Transverse colon (tissue), 4 donors: ENCODE data around the gene CD7. TPM values are rescaled to one million over a fixed set of nuclear protein-coding genes. Genes with fewer than 3 reads are reported as not detected.

Source experiments
- DNase-seq: peaks from one replicate; pipeline ENCODE4 v3.0.0-alpha.2; 2019
- H3K27ac ChIP-seq, 4 donors: fragments of 200-600 bp; sonication (generic); 2 replicates each; pipeline ENCODE4 v1.5.1; 2016 to 2018; ENCODE audit warnings: inconsistent platforms in 4 of 4
- H3K27me3 ChIP-seq: fragments of 200-600 bp; sonication (generic); 2 replicates; pipeline ENCODE4 v1.5.1; 2017; ENCODE audit warnings: inconsistent platforms
- H3K36me3 ChIP-seq, 4 donors: fragments of 200-600 bp; sonication (generic); 2 replicates each; pipeline ENCODE4 v1.5.1; 2017 to 2019; ENCODE audit warnings: inconsistent platforms in 4 of 4
- H3K4me1 ChIP-seq, 4 donors: fragments of 200-600 bp; sonication (generic); 2 replicates each; pipeline ENCODE4 v1.5.1; 2017 to 2020; ENCODE audit warnings: inconsistent platforms in 4 of 4
- H3K4me3 ChIP-seq, 4 donors: fragments of 200-600 bp; sonication (generic); 1 replicate in 1 of 4; 2 replicates in 3 of 4; pipeline versions ENCODE4 v1.5.1 to v1.6.1; 2017 to 2019; ENCODE audit warnings: inconsistent platforms in 4 of 4
- H3K9me3 ChIP-seq, 2 donors: fragments of 200-600 bp; sonication (generic); 2 replicates each; pipeline ENCODE4 v1.5.1; 2017 to 2019; ENCODE audit warnings: inconsistent platforms in 2 of 2
- EP300 ChIP-seq: sonication (generic); formaldehyde crosslinking; IDR thresholded peaks from one replicate; pipeline ENCODE4 v1.6.1; 2017; ENCODE audit warnings: antibody characterized with exemption, low read depth
- POLR2A ChIP-seq: fragments of 450-650 bp; IDR thresholded peaks from one replicate; pipeline ENCODE4 v1.6.1; 2016; ENCODE audit warnings: antibody characterized with exemption, mild to moderate bottlenecking, moderate library complexity
- POLR2AphosphoS5 ChIP-seq, 3 donors: sonication (generic); formaldehyde crosslinking; IDR thresholded peaks; one replicate each; pipeline ENCODE4 v1.6.1; 2016; ENCODE audit warnings: antibody characterized with exemption in 3 of 3
- WGBS, 2 donors: methylation state at CpG; one replicate each; pipeline ENCODE4 v1.1.5; 2018; ENCODE audit warnings: low coverage in 1 of 2; 5-methylcytosine and 5-hydroxymethylcytosine counted together
- in situ Hi-C, 4 donors: fragments of 200-750 bp; cut with MboI; loops; one replicate each; pipeline versions ENCODE4 v1.15.0 to v1.15.1; 2017; ENCODE audit warnings: low sequenced_read_pairs in 3 of 4, low pct_ligation_motif_present in 1 of 4, low pct_unique_long_range_greater_than_20kb in 1 of 4
- intact Hi-C: fragments of 100-400 bp; cut with DNase I; formaldehyde crosslinking; loops from one replicate; pipeline ENCODE4 v1.15.1; 2023; ENCODE audit warnings: low total_unique reads
- total RNA-seq, 4 donors: library from RNA; depleted of rRNA; stranded (reverse); fragments of >200 nt; gene quantifications; one replicate each; pipeline ENCODE4 v1.1.0, GENCODE V29; 2016
- TF ChIP-seq, protein P1 (sequence below), 5 experiments: fragments of 200-600 bp in 3 of 5; fragments of 450-650 bp in 2 of 5; sonication (generic) in 3 of 5; IDR thresholded peaks; 1 replicate in 2 of 5; 2 replicates in 3 of 5; pipeline ENCODE4 v1.5.1; 2016 to 2017; ENCODE audit warnings: antibody characterized with exemption in 5 of 5, inconsistent platforms in 3 of 5, mild to moderate bottlenecking in 2 of 5, moderate library complexity in 1 of 5

CD7 gene
- total RNA-seq, 4 donors from 2014 or later, result 6.1 to 9.7 (median 7.4) TPM

DNA sequence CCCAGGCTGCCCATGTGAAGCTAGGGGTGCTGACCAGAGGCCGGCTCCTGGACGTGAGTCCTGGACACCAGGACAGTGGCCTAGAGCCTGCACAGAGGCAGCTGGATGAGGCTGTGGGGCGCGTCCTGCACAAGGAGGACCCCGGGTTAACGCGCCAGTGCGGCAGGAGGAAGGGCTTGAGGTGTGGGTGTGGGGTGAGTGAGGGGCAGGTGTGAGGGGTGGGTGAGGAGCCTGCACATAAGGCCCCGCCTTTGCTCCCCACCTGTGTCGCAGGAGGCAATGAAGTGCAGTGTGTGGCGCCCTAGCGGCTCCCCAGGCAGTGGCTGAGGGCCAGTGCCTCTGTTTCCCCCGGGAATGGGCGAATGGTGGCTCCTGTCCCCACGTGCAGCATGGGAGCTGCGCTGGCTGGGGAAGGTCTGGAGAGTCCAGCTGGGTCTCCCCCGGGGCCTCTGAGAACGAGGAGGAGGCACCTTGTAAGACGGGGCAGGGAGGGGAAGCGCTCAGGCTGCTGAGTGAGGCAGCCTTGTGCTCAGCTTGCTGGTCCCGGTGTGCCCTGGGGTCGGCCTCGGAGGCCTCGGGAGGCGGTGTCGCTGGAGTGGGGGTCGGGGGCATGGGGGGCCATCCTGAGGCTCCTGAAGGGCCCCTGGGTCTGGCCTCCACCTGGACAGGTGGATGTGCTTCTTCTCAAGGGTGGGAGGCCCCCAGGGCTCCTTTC is 3.2 kb downstream of the CD7 start:
- DNase-seq, result no peak
- H3K4me1 ChIP-seq, result peaks cover 0 to 15% (median 7%) of the 10 kb centered on the region in 4 donors
- H3K27me3 ChIP-seq, result peaks cover 39% of the 10 kb centered on the region
- no peak overlapping the region for H3K4me3 ChIP-seq
- no peak overlapping the region for H3K27ac ChIP-seq
- intact Hi-C loops (no loop called here), in situ Hi-C loops (no loop called here)
- H3K9me3 ChIP-seq, result no peaks in the 10 kb centered on the region
- no peak for TF ChIP-seq POLR2A
- no peak for TF ChIP-seq POLR2AphosphoS5 (IDR thresholded peaks at IDR 0.05)
- TF ChIP-seq, protein P1, sequence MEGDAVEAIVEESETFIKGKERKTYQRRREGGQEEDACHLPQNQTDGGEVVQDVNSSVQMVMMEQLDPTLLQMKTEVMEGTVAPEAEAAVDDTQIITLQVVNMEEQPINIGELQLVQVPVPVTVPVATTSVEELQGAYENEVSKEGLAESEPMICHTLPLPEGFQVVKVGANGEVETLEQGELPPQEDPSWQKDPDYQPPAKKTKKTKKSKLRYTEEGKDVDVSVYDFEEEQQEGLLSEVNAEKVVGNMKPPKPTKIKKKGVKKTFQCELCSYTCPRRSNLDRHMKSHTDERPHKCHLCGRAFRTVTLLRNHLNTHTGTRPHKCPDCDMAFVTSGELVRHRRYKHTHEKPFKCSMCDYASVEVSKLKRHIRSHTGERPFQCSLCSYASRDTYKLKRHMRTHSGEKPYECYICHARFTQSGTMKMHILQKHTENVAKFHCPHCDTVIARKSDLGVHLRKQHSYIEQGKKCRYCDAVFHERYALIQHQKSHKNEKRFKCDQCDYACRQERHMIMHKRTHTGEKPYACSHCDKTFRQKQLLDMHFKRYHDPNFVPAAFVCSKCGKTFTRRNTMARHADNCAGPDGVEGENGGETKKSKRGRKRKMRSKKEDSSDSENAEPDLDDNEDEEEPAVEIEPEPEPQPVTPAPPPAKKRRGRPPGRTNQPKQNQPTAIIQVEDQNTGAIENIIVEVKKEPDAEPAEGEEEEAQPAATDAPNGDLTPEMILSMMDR (IDR thresholded peaks at IDR 0.05), result no peak
- TF ChIP-seq EP300, result no peak
- H3K36me3 ChIP-seq, result no peaks in the 10 kb centered on the region
- WGBS, 2 donors, result 86 to 97% methylated on average over 6 to 20 of the region's 27 CpGs

DNA sequence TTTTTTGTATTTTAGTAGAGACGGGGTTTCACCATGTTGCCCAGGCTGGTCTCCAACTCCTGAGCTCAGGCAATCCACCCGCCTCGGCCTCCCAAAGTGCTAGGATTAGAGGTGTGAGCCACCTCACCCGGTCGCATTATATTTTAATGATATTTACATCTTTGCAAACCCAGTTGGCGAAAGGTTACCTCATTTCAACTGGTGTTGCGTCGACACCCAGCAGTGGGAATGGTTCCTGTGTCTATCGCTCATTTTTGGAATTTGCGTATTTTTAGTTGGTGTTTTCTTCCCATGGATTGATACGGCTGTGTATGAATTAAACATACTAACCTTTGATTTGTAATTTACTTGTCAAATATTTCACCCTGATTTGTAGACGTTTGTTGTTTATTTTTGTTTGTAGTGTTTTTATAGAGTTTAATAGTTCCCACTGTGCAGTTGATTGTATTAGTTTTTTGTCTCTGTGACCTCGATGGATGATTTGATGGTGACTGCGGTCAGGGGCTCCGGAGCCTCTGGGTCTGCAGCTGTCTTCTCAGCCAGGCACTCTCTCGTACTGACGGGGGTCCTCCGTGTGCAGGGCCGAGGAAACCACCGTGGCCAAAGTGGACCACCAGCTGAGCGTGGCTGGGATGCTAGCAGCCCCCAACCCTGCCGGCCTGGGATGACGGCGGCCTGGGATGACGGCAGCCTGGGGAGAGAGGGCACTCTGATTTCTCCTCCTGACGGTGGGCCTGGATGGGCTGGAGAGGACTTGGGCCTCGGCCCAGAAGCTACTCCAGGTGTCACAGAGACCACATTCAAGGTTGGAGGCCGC is 4.0 kb downstream of the CD7 start:
- H3K4me1 ChIP-seq, result peaks cover 0 to 17% (median 7%) of the 10 kb centered on the region in 4 donors
- TF ChIP-seq EP300 (no peak), POLR2A (no peak), POLR2AphosphoS5 (IDR thresholded peaks at IDR 0.05) (no peak)
- TF ChIP-seq, protein P1 (IDR thresholded peaks at IDR 0.05), result no peak
- in situ Hi-C loops (no loop called here), intact Hi-C loops (no loop called here)
- no peaks in the 10 kb centered on the region for H3K36me3 ChIP-seq
- 76 to 80% methylated on average over 11 to 25 of the region's 28 CpGs for WGBS, 2 donors
- no peaks in the 10 kb centered on the region for H3K9me3 ChIP-seq
- H3K4me3 ChIP-seq, result no peak overlapping the region
- H3K27ac ChIP-seq, result no peak overlapping the region
- no peak for DNase-seq
- H3K27me3 ChIP-seq, result peaks cover 46% of the 10 kb centered on the region

DNA sequence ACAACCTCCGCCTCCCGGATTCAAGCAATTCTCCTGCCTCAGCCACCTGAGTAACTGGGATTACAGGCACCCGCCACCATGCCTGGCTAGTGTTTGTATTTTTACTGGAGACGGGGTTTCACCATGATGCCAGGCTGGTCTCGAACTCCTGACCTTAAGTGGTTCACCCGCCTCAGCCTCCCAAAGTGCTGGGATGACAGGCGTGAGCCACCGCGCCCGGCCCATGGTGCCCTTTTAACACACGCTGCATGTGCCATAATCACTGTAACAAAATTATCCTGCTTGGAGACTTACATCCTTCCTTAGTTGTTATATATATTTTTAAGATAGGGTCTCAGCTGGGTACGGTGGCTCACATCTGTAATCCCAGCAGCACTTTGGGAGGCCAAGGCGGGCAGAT is 5.4 kb downstream of the CD7 start:
- in situ Hi-C loops, result no loop called here
- Histone ChIP-seq H3K4me1 (peaks cover 0 to 17% (median 7%) of the 10 kb centered on the region in 4 donors), H3K27me3 (peaks cover 46% of the 10 kb centered on the region), H3K4me3 (no peak overlapping the region), H3K36me3 (no peaks in the 10 kb centered on the region), H3K27ac (no peak overlapping the region), H3K9me3 (no peaks in the 10 kb centered on the region)
- TF ChIP-seq POLR2A (no peak), EP300 (no peak), POLR2AphosphoS5 (IDR thresholded peaks at IDR 0.05) (no peak)
- TF ChIP-seq, protein P1 (IDR thresholded peaks at IDR 0.05), result no peak
- 88 to 97% methylated on average over 6 to 13 of the region's 13 CpGs for WGBS, 2 donors
- no peak for DNase-seq
- intact Hi-C loops, result no loop called here

DNA sequence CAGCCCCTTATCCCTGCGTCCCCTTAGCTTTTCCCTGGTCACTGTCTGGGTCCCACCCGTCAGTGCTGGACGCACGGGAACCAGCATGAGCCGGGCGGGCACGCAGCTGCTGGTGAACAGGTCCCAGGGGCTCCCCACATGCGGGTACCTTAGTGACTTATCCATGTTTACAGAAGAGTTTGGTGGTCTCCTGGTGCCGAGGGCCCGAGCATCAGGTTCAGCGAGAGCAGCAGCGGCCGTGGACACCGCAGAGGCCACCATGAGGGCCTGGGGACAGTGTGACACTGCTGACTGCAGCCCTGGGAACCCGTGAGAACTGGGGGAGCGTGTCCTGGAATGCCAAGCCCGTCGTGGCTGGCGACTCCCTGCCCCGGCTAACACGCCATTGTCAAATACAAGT is 6.5 kb downstream of the CD7 start:
- TF ChIP-seq POLR2AphosphoS5 (IDR thresholded peaks at IDR 0.05), result no peak
- TF ChIP-seq, protein P1 (IDR thresholded peaks at IDR 0.05), result no peak
- TF ChIP-seq POLR2A, result no peak
- TF ChIP-seq EP300, result no peak
- 87% methylated on average over 21 of the region's 21 CpGs; no CpG with 5 or more reads in 1 of the 2 donors for WGBS, 2 donors
- peaks cover 0 to 13% (median 5%) of the 10 kb centered on the region in 4 donors for H3K4me1 ChIP-seq
- no peak for DNase-seq
- no peak overlapping the region for H3K4me3 ChIP-seq
- H3K27ac ChIP-seq, result no peak overlapping the region
- no peaks in the 10 kb centered on the region for H3K36me3 ChIP-seq
- peaks cover 39% of the 10 kb centered on the region for H3K27me3 ChIP-seq
- in situ Hi-C loops (no loop called here), intact Hi-C loops (no loop called here)
- no peaks in the 10 kb centered on the region for H3K9me3 ChIP-seq
